Gastroesophageal sphincter (tissue), 3 donors: ENCODE measurements around the gene EDNRB.

Source experiments
- CTCF ChIP-seq, 4 experiments: fragments of 200-600 bp in 2 of 4; fragments of 450-650 bp in 2 of 4; sonication (generic) in 1 of 4; IDR thresholded peaks; one replicate each; pipeline ENCODE4 v1.5.1; 2017 to 2019; ENCODE audit warnings: antibody characterized with exemption in 4 of 4, mild to moderate bottlenecking in 2 of 4, moderate library complexity in 2 of 4
- POLR2A ChIP-seq, 2 donors: fragments of 450-650 bp; IDR thresholded peaks; one replicate each; pipeline ENCODE4 v1.6.1; 2017; ENCODE audit warnings: antibody characterized with exemption in 2 of 2, mild to moderate bottlenecking in 2 of 2, moderate library complexity in 1 of 2
- POLR2AphosphoS5 ChIP-seq: sonication (generic); formaldehyde crosslinking; IDR thresholded peaks from one replicate; pipeline ENCODE4 v1.6.1; 2017; ENCODE audit warnings: antibody characterized with exemption

- TF ChIP-seq CTCF (IDR thresholded peaks at IDR 0.05) (no peak), POLR2A (IDR thresholded peaks at IDR 0.05) (no peak), POLR2AphosphoS5 (no peak)
Measured at GRCh38 chr13:77928909-77929308, 10.3 kb upstream of the EDNRB start.
